Esophagus squamous epithelium (tissue), 5 donors: ENCODE measurements around the gene DEFB112. TPM values are rescaled to one million over a fixed set of nuclear protein-coding genes. Genes with fewer than 3 reads are reported as not detected.

Experiments
- DNase-seq: peaks from one replicate; lab custom pipeline; 2025; lab: John Stamatoyannopoulos, UW
- H3K27ac ChIP-seq, 4 donors: fragments of 200-600 bp; sonication (generic); one replicate each; pipeline ENCODE4 v1.5.1; 2016 to 2019; ENCODE audit warnings: mild to moderate bottlenecking in 1 of 4
- H3K27me3 ChIP-seq, 4 donors: fragments of 200-600 bp; sonication (generic); 1 replicate in 3 of 4; 2 replicates in 1 of 4; pipeline versions ENCODE4 v1.5.1 to v1.6.0; 2017 to 2021; ENCODE audit warnings: antibody characterized with exemption in 1 of 4
- H3K36me3 ChIP-seq, 3 donors: fragments of 200-600 bp; sonication (generic); one replicate each; pipeline ENCODE4 v1.5.1; 2016 to 2019
- H3K4me1 ChIP-seq, 3 donors: fragments of 200-600 bp; sonication (generic); one replicate each; pipeline ENCODE4 v1.5.1; 2017 to 2019
- H3K4me3 ChIP-seq, 4 donors: fragments of 200-600 bp; sonication (generic); 1 replicate in 3 of 4; 2 replicates in 1 of 4; pipeline ENCODE4 v1.5.1; 2016 to 2019; ENCODE audit warnings: mild to moderate bottlenecking in 2 of 4, moderate library complexity in 1 of 4
- H3K9me3 ChIP-seq, 3 donors: fragments of 200-600 bp; sonication (generic); one replicate each; pipeline ENCODE4 v1.5.1; 2016 to 2019
- CTCF ChIP-seq, 6 experiments: fragments of 450-650 bp in 4 of 6; fragments of 200-600 bp in 2 of 6; sonication (generic) in 2 of 6; IDR thresholded peaks; one replicate each; pipeline ENCODE4 v1.5.1; 2016 to 2019; ENCODE audit warnings: antibody characterized with exemption in 6 of 6, mild to moderate bottlenecking in 4 of 6, moderate library complexity in 4 of 6
- POLR2A ChIP-seq, 4 donors: fragments of 450-650 bp; IDR thresholded peaks; one replicate each; pipeline ENCODE4 v1.6.1; 2017; ENCODE audit warnings: antibody characterized with exemption in 4 of 4, mild to moderate bottlenecking in 4 of 4, moderate library complexity in 3 of 4
- WGBS, 2 donors: methylation state at CpG; one replicate each; pipeline ENCODE4 v1.1.5; 2018; 5-methylcytosine and 5-hydroxymethylcytosine counted together
- intact Hi-C: fragments of 100-400 bp; cut with DNase I; formaldehyde crosslinking; loops from one replicate; pipeline ENCODE4 v1.15.0; 2022
- total RNA-seq, 4 donors: library from RNA; depleted of rRNA; stranded (reverse); fragments of >200 nt; gene quantifications; one replicate each; pipeline ENCODE4 v1.1.0, GENCODE V29; 2016
- donor health status: DM: yes; HTN: yes; CAD: no.

The DEFB112 gene
- total RNA-seq, 4 donors from 2014 or later: not detected

DNA sequence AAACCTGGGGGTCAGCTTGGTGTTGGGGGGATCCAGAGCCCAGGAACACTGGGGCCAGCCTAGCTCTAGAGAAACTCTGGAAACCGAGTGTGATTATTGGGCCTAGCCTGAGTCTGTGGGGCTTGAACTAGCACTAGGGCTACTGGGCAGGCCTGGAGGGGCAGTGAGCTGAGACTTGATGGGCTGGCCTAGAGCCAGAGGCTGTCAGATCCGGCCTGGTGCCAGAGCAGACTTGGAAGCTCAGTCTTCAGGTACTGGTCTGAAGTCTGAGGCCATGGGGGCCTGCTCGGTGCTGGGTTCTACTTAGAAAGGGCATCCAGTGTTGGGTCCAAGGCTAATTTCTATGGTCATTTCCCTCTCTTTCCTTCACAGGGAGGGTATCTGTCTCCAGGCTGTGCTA, 2.7 kb downstream of the DEFB112 start:
- Histone ChIP-seq H3K9me3 (no peaks in the 10 kb centered on the region), H3K27me3 (no peaks in the 10 kb centered on the region), H3K4me3 (no peak overlapping the region), H3K4me1 (no peaks in the 10 kb centered on the region), H3K36me3 (no peaks in the 10 kb centered on the region), H3K27ac (no peak overlapping the region)
- no peak for TF ChIP-seq CTCF (IDR thresholded peaks at IDR 0.05)
- TF ChIP-seq POLR2A (IDR thresholded peaks at IDR 0.05): no peak
- no peak for DNase-seq
- 60 to 68% methylated on average over 2 of the region's 3 CpGs for whole genome bisulfite sequencing, 2 donors
- intact Hi-C loops: no loop called here

DNA sequence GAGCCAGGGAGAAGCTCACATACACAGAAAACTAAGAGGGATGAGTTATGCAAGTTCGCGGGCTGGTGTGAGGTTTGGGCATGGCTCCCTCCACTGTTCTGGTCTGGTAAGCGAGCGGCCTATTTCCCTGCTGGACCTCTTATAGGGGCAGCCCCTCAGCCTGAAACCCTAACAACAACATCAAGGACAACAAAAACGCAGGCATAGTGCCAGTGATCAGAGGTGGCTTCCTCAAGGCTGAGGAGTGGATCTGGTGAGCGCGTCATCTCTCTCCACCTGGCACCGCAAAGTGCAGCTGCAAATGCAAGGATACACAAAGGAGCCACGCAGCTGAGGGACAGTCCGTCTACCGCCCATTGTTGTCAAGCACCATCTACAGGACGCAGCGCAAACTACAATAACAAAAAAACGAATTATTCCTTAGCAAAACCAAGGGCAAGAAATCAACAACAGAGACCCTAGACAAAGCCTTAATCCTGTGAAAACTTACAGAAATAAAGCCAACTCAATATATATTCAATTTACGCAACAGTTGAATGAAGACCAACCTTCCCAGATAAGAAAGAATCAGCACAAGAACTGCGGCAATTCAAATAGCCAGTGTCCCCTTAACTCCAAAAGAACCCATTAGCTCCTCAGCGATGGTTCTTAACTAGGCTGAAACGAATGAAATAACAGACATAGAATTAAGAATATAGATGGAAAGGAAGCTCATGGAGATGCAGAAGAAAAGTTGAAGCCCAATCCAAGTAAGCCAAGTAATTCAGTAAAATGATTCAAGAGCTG, 18.8 kb downstream of the DEFB112 start:
- WGBS, 2 donors: 46 to 59% methylated on average over 11 to 16 of the region's 18 CpGs
- H3K27ac ChIP-seq: no peak overlapping the region
- H3K9me3 ChIP-seq: no peaks in the 10 kb centered on the region
- H3K4me3 ChIP-seq: no peak overlapping the region
- no peaks in the 10 kb centered on the region for H3K4me1 ChIP-seq
- intact Hi-C loops: no loop called here
- DNase-seq: no peak
- no peaks in the 10 kb centered on the region for H3K36me3 ChIP-seq
- TF ChIP-seq POLR2A (IDR thresholded peaks at IDR 0.05): no peak
- peak in 1 of 6 experiments; percentile 39 for TF ChIP-seq CTCF (IDR thresholded peaks at IDR 0.05)
- no peaks in the 10 kb centered on the region for H3K27me3 ChIP-seq

DNA sequence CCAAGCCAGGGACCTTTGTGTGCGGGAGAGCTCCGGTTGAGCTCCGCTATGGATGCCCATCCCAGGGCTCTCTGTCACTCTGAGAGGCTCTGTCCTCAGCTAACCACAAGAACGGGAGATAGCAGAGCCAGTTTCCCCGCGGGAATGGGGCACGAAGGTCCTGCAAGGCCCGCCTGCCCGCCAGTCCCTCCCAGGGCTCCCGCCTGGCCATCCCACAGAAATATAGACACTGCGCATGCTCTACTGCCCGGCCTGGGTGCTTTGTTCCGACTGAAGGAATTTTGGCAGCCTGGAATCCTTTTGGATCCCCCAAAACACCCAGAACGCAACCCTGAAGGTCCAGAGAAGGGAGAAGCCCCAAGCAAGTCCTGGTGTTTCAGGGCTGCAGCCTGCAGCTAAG, 19.4 kb downstream of the DEFB112 start:
- H3K27me3 ChIP-seq: no peaks in the 10 kb centered on the region
- no peaks in the 10 kb centered on the region for H3K4me1 ChIP-seq
- no peaks in the 10 kb centered on the region for H3K36me3 ChIP-seq
- TF ChIP-seq POLR2A (IDR thresholded peaks at IDR 0.05) (no peak), CTCF (IDR thresholded peaks at IDR 0.05) (no peak)
- DNase-seq: no peak
- H3K4me3 ChIP-seq: no peak overlapping the region
- intact Hi-C loops: no loop called here
- H3K27ac ChIP-seq: no peak overlapping the region
- WGBS, 2 donors: 94 to 100% methylated on average over 3 to 11 of the region's 14 CpGs
- H3K9me3 ChIP-seq: no peaks in the 10 kb centered on the region

DNA sequence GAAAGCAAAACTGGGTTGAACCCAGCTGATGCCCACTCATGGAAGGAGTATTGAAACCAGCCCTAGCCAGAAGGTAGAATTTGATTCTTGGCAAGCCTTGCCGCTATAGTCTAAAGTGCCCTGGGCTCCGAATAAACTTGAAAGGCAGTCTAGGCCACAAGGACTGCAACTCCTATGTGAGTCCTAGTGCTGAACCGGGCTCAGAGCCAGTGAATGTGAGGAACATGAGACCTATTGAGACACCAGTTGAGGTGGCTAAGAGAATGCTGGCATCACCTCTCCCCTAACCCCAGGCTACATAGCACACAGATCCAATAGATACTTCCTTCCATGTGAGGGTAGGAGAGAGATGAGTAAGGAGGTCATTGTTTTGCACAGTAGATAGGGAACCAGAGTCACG, 24.5 kb downstream of the DEFB112 start:
- H3K9me3 ChIP-seq: no peaks in the 10 kb centered on the region
- WGBS, 2 donors: 58 to 59% methylated on average over 4 of the region's 4 CpGs
- DNase-seq: no peak
- H3K27me3 ChIP-seq: no peaks in the 10 kb centered on the region
- no peaks in the 10 kb centered on the region for H3K36me3 ChIP-seq
- no peak overlapping the region for H3K27ac ChIP-seq
- TF ChIP-seq POLR2A (IDR thresholded peaks at IDR 0.05): no peak
- no peak for TF ChIP-seq CTCF (IDR thresholded peaks at IDR 0.05)
- H3K4me1 ChIP-seq: no peaks in the 10 kb centered on the region
- intact Hi-C loops: no loop called here
- H3K4me3 ChIP-seq: no peak overlapping the region

- Histone ChIP-seq H3K36me3 (no peaks in the 10 kb centered on the region), H3K27ac (no peak within 1 kb of the TSS), H3K27me3 (no peaks in the 10 kb centered on the region), H3K4me3 (no peak within 1 kb of the TSS), H3K9me3 (no peaks in the 10 kb centered on the region), H3K4me1 (no peaks in the 10 kb centered on the region)
- no peak for TF ChIP-seq POLR2A (IDR thresholded peaks at IDR 0.05)
- no peak for DNase-seq
- intact Hi-C loops: no loop called here
Measured at GRCh38 chr6:50021894-50022293, 27.8 kb downstream of the DEFB112 start, which contains the start of gene DEFB110. DEFB110 (minus strand) TSS chr6:50021994; CDS start chr6:50021935, 59 bp downstream.
